ENCODE results near the gene PMPCA.

The PMPCA gene

GRCh38 chr9:136443687-136444086 lies 33.2 kb downstream of the PMPCA start:
- Histone ChIP-seq H3K9ac (ENCODE audit: low read length) (no peak overlapping the region), H3K4me2 (ENCODE audit: low read length) (no peak overlapping the region), H3K4me3 (ENCODE audit: low read depth, low read length, poor library complexity, severe bottlenecking) (no peak overlapping the region), H3K27ac (ENCODE audit: low read depth, low read length, poor library complexity, severe bottlenecking) (no peak overlapping the region), H3F3A (ENCODE audit: insufficient read depth, low read length) (no peaks in the 10 kb centered on the region), H3K4me1 (ENCODE audit: insufficient read depth, low read length, severe bottlenecking) (peaks cover 9% of the 10 kb centered on the region), H3K9me2 (ENCODE audit: low read depth, low read length) (no peaks in the 10 kb centered on the region), H4K20me1 (ENCODE audit: insufficient read depth, low read length) (no peaks in the 10 kb centered on the region), H2AFZ (ENCODE audit: low read length) (no peak overlapping the region), H3K36me3 (ENCODE audit: insufficient read depth, low read length) (peaks cover 73% of the 10 kb centered on the region), H3K9me3 (ENCODE audit: low read length) (no peaks in the 10 kb centered on the region), H3K27me3 (ENCODE audit: insufficient read depth, low read length) (no peaks in the 10 kb centered on the region), H3K79me2 (ENCODE audit: insufficient read depth, low read length) (no peaks in the 10 kb centered on the region)
- no peak for TF ChIP-seq EZH2 (IDR thresholded peaks at IDR 0.05; ENCODE audit: borderline replicate concordance, low read length)

DNA sequence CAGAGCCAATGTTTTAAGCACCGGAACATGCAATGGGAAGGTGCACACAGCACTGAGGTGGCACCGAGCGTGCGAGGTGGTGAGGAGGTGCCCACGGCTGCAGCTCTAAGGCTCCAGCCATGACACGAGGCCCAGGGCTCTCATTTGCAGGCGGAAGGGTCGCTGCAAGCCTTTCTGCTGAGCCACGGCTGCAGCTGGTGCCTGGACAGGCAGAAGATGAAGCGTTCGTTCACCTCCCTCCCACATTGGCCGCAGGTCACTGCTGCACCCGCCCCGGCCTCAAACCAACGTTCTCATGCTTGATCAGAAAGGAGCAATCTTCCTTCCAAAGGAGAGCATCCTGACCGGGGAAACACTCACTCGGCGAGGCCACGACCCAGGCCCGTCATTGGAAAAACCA lies 33.6 kb downstream of the PMPCA start:
- H3K9me3 ChIP-seq (ENCODE audit: low read length): no peaks in the 10 kb centered on the region
- H3K9me2 ChIP-seq (ENCODE audit: low read depth, low read length): no peaks in the 10 kb centered on the region
- no peak overlapping the region for H3K4me2 ChIP-seq (ENCODE audit: low read length)
- TF ChIP-seq EZH2 (IDR thresholded peaks at IDR 0.05; ENCODE audit: borderline replicate concordance, low read length) (no peak), CTCF (IDR thresholded peaks at IDR 0.05; ENCODE audit: low read length) (no peak)
- no peaks in the 10 kb centered on the region for H3K27me3 ChIP-seq (ENCODE audit: insufficient read depth, low read length)
- H4K20me1 ChIP-seq (ENCODE audit: insufficient read depth, low read length): no peaks in the 10 kb centered on the region
- no peak overlapping the region for H2AFZ ChIP-seq (ENCODE audit: low read length)
- no peaks in the 10 kb centered on the region for H3K79me2 ChIP-seq (ENCODE audit: insufficient read depth, low read length)
- H3K36me3 ChIP-seq (ENCODE audit: insufficient read depth, low read length): peaks cover 76% of the 10 kb centered on the region
- no peak overlapping the region for H3K9ac ChIP-seq (ENCODE audit: low read length)
- no peak overlapping the region for H3K27ac ChIP-seq (ENCODE audit: low read depth, low read length, poor library complexity, severe bottlenecking)
- peaks cover 5% of the 10 kb centered on the region for H3K4me1 ChIP-seq (ENCODE audit: insufficient read depth, low read length, severe bottlenecking)
- H3K4me3 ChIP-seq (ENCODE audit: low read depth, low read length, poor library complexity, severe bottlenecking): no peak overlapping the region
- no peaks in the 10 kb centered on the region for H3F3A ChIP-seq (ENCODE audit: insufficient read depth, low read length)

GRCh38 chr9:136445799-136446198 lies 35.3 kb downstream of the PMPCA start:
- Histone ChIP-seq H3K9me2 (ENCODE audit: low read depth, low read length) (no peaks in the 10 kb centered on the region), H3K36me3 (ENCODE audit: insufficient read depth, low read length) (peaks cover 89% of the 10 kb centered on the region), H3K9me3 (ENCODE audit: low read length) (no peaks in the 10 kb centered on the region), H3K4me3 (ENCODE audit: low read depth, low read length, poor library complexity, severe bottlenecking) (no peak overlapping the region), H3K4me2 (ENCODE audit: low read length) (no peak overlapping the region), H3K9ac (ENCODE audit: low read length) (no peak overlapping the region), H2AFZ (ENCODE audit: low read length) (no peak overlapping the region), H3K79me2 (ENCODE audit: insufficient read depth, low read length) (no peaks in the 10 kb centered on the region), H4K20me1 (ENCODE audit: insufficient read depth, low read length) (no peaks in the 10 kb centered on the region), H3K27ac (ENCODE audit: low read depth, low read length, poor library complexity, severe bottlenecking) (no peak overlapping the region), H3K27me3 (ENCODE audit: insufficient read depth, low read length) (no peaks in the 10 kb centered on the region), H3F3A (ENCODE audit: insufficient read depth, low read length) (no peaks in the 10 kb centered on the region), H3K4me1 (ENCODE audit: insufficient read depth, low read length, severe bottlenecking) (no peaks in the 10 kb centered on the region)
- TF ChIP-seq CTCF (IDR thresholded peaks at IDR 0.05; ENCODE audit: low read length): no peak
- TF ChIP-seq EZH2 (IDR thresholded peaks at IDR 0.05; ENCODE audit: borderline replicate concordance, low read length): no peak

DNA sequence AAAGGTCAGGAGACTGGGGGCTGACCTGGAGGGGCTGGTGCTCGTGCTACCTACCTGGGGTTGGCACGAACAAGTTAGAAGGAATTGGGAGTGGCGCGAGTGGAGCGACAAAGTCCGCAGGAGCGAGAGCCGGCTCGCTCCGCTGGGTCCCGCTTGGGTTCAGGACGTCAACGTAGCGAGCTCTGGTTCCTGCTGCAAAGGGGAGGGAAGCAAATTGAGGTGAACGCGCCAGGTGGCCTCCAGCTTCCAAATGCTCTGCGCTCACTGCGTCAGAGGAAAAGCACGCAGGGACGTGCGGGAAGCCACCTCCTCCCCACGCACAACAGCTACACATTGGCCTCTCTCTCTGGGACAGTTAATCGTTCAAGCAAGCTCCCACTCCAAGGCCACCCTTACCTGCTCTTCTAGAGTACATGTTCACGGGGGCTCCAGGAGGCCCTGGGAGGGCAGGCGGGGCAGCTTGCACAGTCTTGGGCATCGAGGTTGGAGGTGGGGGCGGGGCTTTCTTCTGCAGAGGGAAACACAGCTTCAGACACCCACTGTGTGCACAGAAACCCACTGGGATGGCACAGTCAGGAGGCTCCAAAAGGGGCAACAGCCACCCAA lies 36.8 kb downstream of the PMPCA start:
- Histone ChIP-seq H3K36me3 (ENCODE audit: insufficient read depth, low read length) (peaks cover 87% of the 10 kb centered on the region), H3K4me1 (ENCODE audit: insufficient read depth, low read length, severe bottlenecking) (no peaks in the 10 kb centered on the region), H4K20me1 (ENCODE audit: insufficient read depth, low read length) (no peaks in the 10 kb centered on the region), H3K4me2 (ENCODE audit: low read length) (no peak overlapping the region), H3K9me2 (ENCODE audit: low read depth, low read length) (no peaks in the 10 kb centered on the region), H3K9ac (ENCODE audit: low read length) (no peak overlapping the region), H3K4me3 (ENCODE audit: low read depth, low read length, poor library complexity, severe bottlenecking) (no peak overlapping the region), H3K9me3 (ENCODE audit: low read length) (no peaks in the 10 kb centered on the region), H3F3A (ENCODE audit: insufficient read depth, low read length) (no peaks in the 10 kb centered on the region), H3K27me3 (ENCODE audit: insufficient read depth, low read length) (no peaks in the 10 kb centered on the region), H3K79me2 (ENCODE audit: insufficient read depth, low read length) (no peaks in the 10 kb centered on the region), H2AFZ (ENCODE audit: low read length) (no peak overlapping the region), H3K27ac (ENCODE audit: low read depth, low read length, poor library complexity, severe bottlenecking) (no peak overlapping the region)
- TF ChIP-seq EZH2 (IDR thresholded peaks at IDR 0.05; ENCODE audit: borderline replicate concordance, low read length) (no peak), CTCF (IDR thresholded peaks at IDR 0.05; ENCODE audit: low read length) (no peak)

Data from OCI-LY1 (cell line).